Skin of body (tissue), 2 donors: Measurements from ENCODE around the gene SMURF1. TPM values are rescaled to one million over a fixed set of nuclear protein-coding genes. Genes with fewer than 3 reads are reported as not detected.

Experiments used
- DNase-seq: peaks from one replicate; lab custom pipeline; 2025; lab: John Stamatoyannopoulos, UW
- total RNA-seq: library from RNA; depleted of rRNA; stranded (reverse); fragments of >200 nt; gene quantifications from one replicate; pipeline ENCODE4 v1.2.3, GENCODE V29; 2014

Gene SMURF1
- total RNA-seq, 1 donor from 2014 or later, result 15.7 TPM

- DNase-seq, result peak; percentile 56
These were observed 1.8 kb downstream of the SMURF1 start for GRCh38 chr7:99141841-99142726.

DNA sequence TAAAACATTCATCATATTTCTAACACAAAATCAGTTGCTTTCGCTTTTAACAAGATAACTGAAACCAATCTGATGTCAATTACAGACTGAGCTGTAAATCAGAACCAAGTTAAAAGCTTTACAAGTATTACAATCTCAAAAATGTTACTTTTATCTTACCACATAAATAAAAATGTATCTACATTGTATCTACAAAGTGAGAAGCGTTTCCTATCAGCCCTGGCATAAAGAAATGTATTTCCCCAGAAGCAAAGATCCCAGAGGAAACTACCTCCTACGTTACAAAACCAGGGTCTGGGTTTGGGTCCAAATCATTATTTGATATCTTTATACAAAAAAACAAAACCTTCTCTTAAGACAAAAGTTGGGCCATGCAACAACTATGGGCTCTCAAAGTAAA lies 2.6 kb downstream of the SMURF1 start:
- no peak for DNase-seq

GRCh38 chr7:99140813-99141212 lies 3.1 kb downstream of the SMURF1 start:
- DNase-seq, result no peak

DNA sequence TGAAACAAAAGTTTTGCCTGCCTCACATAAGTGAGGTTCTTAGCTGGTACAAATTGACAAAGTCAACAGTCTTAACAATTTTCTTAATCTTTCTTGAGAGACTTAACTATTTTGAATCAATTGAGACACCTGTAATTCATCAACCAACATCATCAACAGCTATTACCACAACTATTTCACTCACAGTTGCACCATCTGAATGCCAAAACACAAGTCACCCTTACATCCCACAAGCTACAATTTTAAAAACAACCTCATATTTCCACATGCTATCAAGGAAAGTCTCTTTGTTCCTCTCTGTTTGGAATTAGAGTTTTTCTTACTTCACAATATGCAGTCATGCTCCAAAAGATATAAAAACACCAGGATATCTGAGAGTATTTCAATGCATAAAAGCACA lies 4.9 kb downstream of the SMURF1 start:
- DNase-seq, result no peak

DNA sequence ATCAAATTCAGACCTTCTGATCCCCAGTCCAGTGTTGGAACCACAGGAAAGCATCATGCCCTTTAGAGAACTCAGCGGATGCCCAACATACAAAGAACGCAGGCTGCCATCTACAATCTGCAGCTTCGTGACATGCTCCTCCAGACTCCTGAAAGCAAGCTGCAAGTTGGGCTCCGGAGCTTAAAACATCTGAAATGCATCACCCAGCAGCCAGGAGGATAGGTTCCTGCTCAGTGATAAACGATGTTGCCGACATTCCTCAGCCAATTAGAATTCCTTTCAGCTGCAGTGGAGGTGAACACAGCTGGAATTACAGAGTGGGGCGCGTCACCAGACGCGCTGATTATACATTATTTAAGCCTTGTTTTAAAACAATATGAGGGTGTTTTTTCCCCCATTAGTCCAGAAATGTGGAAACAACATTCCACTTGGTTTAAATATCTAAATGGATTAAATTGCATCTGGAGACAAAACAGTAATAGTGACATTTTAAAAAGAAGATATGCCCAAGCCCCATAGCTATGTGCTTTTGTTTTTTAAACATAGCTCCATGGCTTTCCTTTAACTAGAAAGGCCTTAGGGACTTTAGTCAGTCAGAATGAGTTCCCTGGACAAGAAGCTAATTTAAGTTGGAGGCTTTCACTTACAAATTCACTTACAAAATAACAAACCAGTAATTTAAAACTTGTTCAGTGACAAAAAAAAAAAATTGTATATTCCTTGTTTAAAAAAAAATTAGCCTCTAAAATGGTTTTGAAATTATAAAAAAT lies 6.3 kb downstream of the SMURF1 start:
- peak; percentile 6 for DNase-seq

GRCh38 chr7:99135938-99136337 lies 8.0 kb downstream of the SMURF1 start:
- DNase-seq, result no peak

DNA sequence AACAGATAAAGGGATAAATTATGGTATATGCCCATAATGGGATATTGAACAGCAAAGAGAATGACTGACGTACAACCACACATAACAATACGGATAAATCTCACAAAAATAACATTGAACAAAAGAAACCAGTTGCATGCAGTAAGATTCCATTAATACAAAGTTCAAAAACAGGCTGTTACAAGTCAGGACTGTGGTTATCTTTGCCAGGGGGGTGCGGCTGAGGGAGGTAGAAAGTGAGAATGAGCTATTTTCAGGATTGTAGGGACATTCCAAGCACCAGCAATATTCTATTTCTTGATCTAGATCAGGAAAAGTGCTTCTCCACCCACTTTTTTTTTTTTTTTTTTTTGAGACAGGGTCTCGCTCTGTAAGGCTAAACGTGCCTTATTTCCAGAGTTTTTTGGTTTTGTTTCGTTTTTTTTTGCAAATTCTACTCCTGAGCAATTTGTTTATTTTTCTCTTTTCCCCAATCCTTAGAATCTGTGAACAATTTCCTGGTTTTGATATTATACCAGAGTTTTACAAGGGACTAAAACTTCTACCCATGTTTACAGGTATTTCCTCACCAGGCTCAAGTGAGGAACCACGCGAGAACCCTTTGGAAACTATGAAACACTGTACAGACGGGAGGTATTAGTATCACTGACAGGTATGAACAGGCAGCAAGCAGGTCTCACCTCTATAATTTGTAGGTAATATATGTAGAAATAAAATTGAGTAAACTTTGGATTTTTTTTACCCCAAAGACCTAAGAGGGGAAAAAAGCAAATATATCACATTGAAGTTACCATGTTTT lies 9.9 kb downstream of the SMURF1 start:
- no peak for DNase-seq

- DNase-seq, result no peak
These were observed 11.2 kb downstream of the SMURF1 start for GRCh38 chr7:99132595-99133321.

DNA sequence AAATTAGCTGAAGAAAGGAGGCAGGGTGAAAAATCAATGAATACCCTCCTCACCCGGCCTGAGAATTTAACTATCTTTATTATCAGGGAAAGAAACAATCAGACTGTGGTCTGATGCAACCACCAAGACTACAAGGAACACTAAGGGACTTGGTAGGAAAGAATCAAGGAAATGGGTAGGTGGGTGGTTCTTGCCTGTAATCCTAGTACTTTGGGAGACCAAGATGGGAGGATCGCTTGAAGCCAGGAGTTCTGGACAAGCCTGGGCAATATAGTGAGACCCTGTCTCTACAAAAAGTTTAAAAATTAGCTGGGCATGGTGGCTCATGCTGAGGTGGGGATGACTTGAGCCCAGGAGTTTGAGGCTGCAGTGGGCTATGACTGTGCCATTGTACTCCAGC lies 12.6 kb downstream of the SMURF1 start:
- DNase-seq, result no peak

GRCh38 chr7:99129536-99129935 lies 14.4 kb downstream of the SMURF1 start:
- DNase-seq, result no peak

DNA sequence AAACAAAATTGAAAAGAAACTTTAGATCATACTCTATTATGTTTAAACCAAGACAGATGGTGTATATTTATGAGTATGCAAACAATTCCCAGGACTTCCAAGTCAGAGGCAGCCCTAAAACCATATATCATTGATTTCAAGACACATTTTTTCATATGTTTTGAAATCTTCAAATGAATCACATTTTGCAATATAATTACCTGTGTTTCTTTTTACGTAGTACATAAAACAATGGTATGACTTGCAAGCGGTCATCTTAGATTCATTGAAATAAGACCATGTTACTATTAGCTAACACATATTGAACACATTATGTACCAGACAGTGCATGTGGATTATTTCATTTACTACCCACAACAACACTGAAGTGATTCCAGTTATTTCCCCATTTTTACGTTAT lies 14.9 kb downstream of the SMURF1 start:
- DNase-seq, result peak; percentile 7

DNA sequence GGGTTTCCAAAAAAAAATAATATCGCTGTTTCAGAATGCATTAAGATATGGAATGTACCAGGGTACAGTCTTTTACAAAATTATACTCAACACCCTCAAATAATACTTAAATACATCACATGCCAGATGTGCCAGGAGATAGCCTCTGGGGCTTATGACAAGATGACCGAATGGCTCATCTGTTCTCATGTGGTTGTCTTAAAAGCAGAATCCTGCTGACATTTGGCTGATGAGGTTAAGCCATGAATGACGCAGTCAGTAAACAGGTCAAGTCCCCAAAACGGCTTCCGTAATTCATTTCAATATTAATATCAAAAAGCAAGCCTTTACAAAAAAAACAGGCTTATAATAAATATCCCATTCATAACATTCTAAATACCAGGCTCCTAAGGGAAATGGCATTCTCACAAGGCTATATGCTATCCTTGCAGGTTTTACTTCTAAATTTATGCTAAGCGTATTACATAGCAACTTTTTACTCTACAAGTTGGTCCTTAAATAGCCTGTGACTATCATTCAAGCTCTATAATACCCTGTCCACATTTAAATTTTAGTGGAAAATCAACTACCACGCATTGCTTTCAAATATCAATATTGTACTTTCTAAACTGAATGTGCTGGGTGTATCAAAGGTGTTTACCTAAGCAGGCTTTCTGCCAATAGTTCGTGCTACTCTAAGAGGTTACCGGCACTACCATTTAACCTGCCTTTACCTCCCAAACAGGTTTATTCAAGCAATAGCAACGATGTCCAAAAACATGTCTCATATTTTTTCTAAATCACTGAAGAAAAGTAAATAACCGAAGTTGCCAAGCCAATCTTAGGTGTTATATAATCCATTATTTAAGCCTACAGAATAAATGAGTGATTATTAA lies 15.6 kb downstream of the SMURF1 start:
- no peak for DNase-seq

GRCh38 chr7:99127636-99128035 lies 16.3 kb downstream of the SMURF1 start:
- DNase-seq, result no peak

- DNase-seq, result no peak
These were observed 16.9 kb downstream of the SMURF1 start for GRCh38 chr7:99126921-99127553.

- no peak for DNase-seq
These were observed 18.4 kb downstream of the SMURF1 start for GRCh38 chr7:99125505-99125865.

DNA sequence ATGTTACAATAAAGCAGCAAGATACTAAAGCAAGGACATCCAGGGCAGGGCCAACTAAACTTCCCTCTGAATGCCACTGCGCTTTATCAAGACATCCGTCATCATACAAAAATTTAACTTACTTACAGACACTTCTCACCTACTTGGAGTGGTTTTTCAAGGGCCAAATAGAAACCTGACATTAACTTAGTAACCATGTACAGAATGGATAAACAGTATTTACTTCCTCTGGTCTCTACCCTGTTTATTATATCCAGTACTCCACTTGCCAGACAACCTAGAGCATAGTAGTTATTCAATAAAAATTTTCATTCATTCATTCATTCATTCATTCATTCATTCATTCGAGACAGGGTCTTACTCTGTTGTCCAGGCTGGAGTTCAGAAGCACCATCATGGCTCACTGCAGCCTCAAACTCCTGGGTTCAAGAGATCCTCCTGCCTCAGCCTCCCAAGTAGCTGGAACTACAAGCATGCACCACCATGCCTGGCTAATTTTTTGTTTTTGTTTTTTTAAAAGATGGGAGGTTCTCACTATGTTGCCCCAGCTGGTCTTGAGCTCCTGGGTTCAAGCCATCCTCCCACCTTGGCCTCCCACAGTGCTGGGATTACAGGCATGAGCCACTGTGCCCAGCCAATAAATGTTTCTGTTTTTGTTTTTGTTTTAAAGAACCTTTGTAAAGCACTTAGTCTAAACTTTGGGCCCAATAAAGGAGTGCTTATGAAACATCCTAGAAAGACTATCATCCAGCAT lies 19.0 kb downstream of the SMURF1 start:
- no peak for DNase-seq

DNA sequence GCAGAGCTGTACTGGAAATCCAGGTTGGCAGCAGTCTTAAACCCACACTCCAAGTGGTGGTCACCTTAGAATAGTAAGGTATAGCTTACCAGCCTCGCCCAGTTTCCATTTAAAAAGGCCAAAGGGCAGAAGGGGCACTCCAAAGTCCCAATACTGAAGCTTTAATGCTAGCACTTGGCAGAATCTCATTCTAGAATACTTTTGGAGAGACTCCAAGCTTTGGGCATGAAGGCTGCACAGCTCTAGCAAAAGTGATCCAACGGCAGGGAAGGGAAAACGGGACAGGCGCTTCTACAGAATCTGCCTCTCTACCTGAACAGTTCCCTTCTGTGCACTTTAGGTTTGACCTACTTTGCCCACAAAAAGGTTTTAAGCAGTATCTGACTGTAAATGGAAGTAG lies 19.7 kb downstream of the SMURF1 start:
- DNase-seq, result no peak

DNA sequence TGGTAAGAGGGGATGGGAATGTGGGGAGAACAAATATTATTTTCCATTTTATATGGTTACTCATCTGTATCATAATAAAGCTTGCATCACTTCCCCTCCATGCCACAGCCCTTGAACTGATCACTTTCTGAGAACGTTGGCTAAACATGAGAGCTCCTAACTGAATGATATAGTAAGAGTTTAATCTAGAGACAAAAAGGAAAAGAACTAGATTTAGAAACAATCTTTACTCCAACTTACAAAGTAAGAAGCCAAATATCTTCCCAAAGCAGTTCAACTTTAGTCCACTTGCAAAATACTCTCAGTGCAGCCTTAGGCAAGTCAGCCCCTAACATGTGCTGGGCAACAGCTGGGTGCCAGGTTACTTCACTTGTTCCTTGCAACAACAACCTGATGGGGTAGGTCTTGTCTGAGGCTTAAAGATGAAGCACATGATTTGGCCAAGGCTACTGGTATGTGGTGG lies 20.3 kb downstream of the SMURF1 start:
- peak; percentile 7 for DNase-seq

DNA sequence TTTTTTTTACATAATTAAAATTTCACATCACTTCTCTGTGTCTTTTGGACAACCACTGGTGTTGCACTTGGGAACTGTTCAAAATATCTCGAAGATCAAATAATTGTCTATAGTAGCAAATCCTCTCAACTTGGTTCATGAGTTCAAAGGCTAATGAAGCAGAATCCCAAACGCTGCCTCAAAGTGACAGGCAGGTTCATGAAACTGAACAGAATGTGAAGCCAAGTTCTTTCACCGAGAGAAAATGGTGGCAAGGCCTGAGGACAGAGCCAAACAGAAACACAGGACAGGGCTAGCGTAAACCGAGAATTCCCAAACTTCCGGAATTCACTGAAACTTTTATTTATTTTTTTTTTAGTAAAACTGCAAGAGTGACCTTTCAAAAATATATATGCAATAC lies 21.1 kb downstream of the SMURF1 start:
- no peak for DNase-seq
